Spleen (tissue), 7 donors: ENCODE measurements around the gene CDC42BPB.

Experiments used
- CTCF ChIP-seq, 11 experiments: fragments of 200-600 bp in 7 of 11; fragments of 450-650 bp in 4 of 11; sonication (generic) in 4 of 11; IDR thresholded peaks in 8 of 11; conservative IDR thresholded peaks in 3 of 11; 1 replicate in 7 of 11; 2 replicates in 4 of 11; pipeline versions ENCODE4 v1.4.0 to v1.8.0; 2016 to 2021; ENCODE audit warnings: antibody characterized with exemption in 11 of 11, inconsistent platforms in 4 of 11, mild to moderate bottlenecking in 1 of 11
- POLR2A ChIP-seq, 3 donors: fragments of 450-650 bp; IDR thresholded peaks; one replicate each; pipeline ENCODE4 v1.5.1; 2017; ENCODE audit warnings: antibody characterized with exemption in 3 of 3, mild to moderate bottlenecking in 1 of 3
- donor health status: DM: no; HTN: no; CAD: no; lungs with moderate emphysema.
- donor health status: DM: no; HTN: no; CAD: no.
- donor health status: DM: no; HTN: no; CAD: no.

GRCh38 chr14:103043257-103044015, 13.9 kb downstream of the CDC42BPB start:
- TF ChIP-seq CTCF (IDR thresholded peaks at IDR 0.05 in 8 of 11, conservative IDR thresholded peaks at IDR 0.05 in 3 of 11) (no peak), POLR2A (IDR thresholded peaks at IDR 0.05) (no peak)
